GM21529 (cell line): ENCODE results near the gene TMEM80.
A peak's percentile ranks its signal among the peaks of the same experiment; 100 is the strongest.

ENCODE experiments used
- ATAC-seq: cut with Tn5 transposase; IDR thresholded peaks from one replicate; pipeline ENCODE4 v1.9.1; 2021; ENCODE audit not compliant: unreplicated experiment

TMEM80 gene

GRCh38 chr11:742571-743201, 47.1 kb downstream of the TMEM80 start:
- ATAC-seq: no peak

GRCh38 chr11:745428-745827, 49.8 kb downstream of the TMEM80 start:
- ATAC-seq: no peak

- peak; percentile 20 for ATAC-seq
Measured at GRCh38 chr11:746289-747157, 50.9 kb downstream of the TMEM80 start.

GRCh38 chr11:747158-748006, 51.8 kb downstream of the TMEM80 start, which contains the start of gene TALDO1:
TSS of gene TALDO1 (plus strand) at chr11:747464. CDS start at chr11:747482, 18 bp downstream.
- peak; percentile 89 for ATAC-seq

GRCh38 chr11:748007-748359, 52.4 kb downstream of the TMEM80 start:
- ATAC-seq: peak; percentile 5

GRCh38 chr11:749731-750130, 54.1 kb downstream of the TMEM80 start:
- ATAC-seq: no peak
